OCI-LY1 (cell line): ENCODE results near the gene REPS2.

Experiments
- CTCF ChIP-seq: fragments of 200-600 bp; sonication (generic), shearing (Covaris generic); IDR thresholded peaks from 2 replicates; pipeline ENCODE4 v1.5.1; 2017; ENCODE audit warnings: mild to moderate bottlenecking, antibody characterized with exemption, low read length, moderate library complexity, mixed read lengths
- EZH2 ChIP-seq: fragments of 200-600 bp; sonication (generic), shearing (Covaris generic); IDR thresholded peaks from 2 replicates; pipeline ENCODE4 v1.8.0; 2017; ENCODE audit warnings: borderline replicate concordance, mixed run types, mild to moderate bottlenecking, antibody characterized with exemption, low read length, moderate library complexity, mixed read lengths

GRCh38 chrX:17014216-17014615 is 67.8 kb downstream of the REPS2 start:
- TF ChIP-seq CTCF (no peak), EZH2 (no peak)
